HepG2 (cell line): ENCODE data around the gene SEC16A. TPM values are rescaled to one million over a fixed set of nuclear protein-coding genes. Genes with fewer than 3 reads are reported as not detected.

Experiments
- ARID3A ChIP-seq: IDR thresholded peaks from 2 replicates; pipeline ENCODE4 v1.6.1; 2012; ENCODE audit warnings: low read depth, low read length, improper control_type of control experiment
- CBX2 ChIP-seq, 2 experiments: fragments of 200-600 bp in 1 of 2; sonication (generic); formaldehyde crosslinking in 1 of 2; IDR thresholded peaks; 2 replicates each; pipeline versions ENCODE4 v1.7.0 to v1.8.1; 2018 to 2022; ENCODE audit warnings: low read depth in 2 of 2, low read length in 1 of 2, mild to moderate bottlenecking in 1 of 2, missing genetic modification reagents in 1 of 2
- CTCF ChIP-seq: sonication (generic); formaldehyde crosslinking; IDR thresholded peaks from 2 replicates; pipeline ENCODE4 v1.5.0; 2020; ENCODE audit warnings: mild to moderate bottlenecking, missing genetic modification reagents, moderate library complexity
- DMTF1 ChIP-seq: sonication (generic); formaldehyde crosslinking; IDR thresholded peaks from 2 replicates; pipeline ENCODE4 v1.4.0; 2020; ENCODE audit warnings: mild to moderate bottlenecking, missing genetic modification reagents
- DR1 ChIP-seq: sonication (generic); formaldehyde crosslinking; IDR thresholded peaks from 2 replicates; pipeline ENCODE4 v1.8.0; 2021; ENCODE audit warnings: mild to moderate bottlenecking, missing genetic modification reagents, inconsistent platforms
- HDAC1 ChIP-seq: sonication (generic); formaldehyde crosslinking; IDR thresholded peaks from 2 replicates; pipeline ENCODE4 v1.5.1; 2020; ENCODE audit warnings: mild to moderate bottlenecking, missing genetic modification reagents
- MIER3 ChIP-seq: IDR thresholded peaks from 2 replicates; pipeline ENCODE4 v1.6.1; 2016; ENCODE audit warnings: missing compliant biosample characterization, borderline replicate concordance
- RAD51 ChIP-seq: fragments of 450-650 bp; IDR thresholded peaks from 2 replicates; pipeline ENCODE4 v1.6.1; 2016; ENCODE audit warnings: borderline replicate concordance
- RXRA ChIP-seq: sonication (generic); formaldehyde crosslinking; IDR thresholded peaks from 2 replicates; pipeline ENCODE4 v1.5.1; 2020; ENCODE audit warnings: missing genetic modification reagents
- ZBTB1 ChIP-seq: sonication (generic); formaldehyde crosslinking; IDR thresholded peaks from 2 replicates; pipeline ENCODE4 v1.4.0; 2020; ENCODE audit warnings: missing genetic modification reagents, borderline replicate concordance
- ZEB1 ChIP-seq: IDR thresholded peaks from 2 replicates; pipeline ENCODE4 v1.6.1; 2012; ENCODE audit warnings: mild to moderate bottlenecking, low read depth, inconsistent platforms; ENCODE audit not compliant: insufficient replicate concordance
- ZKSCAN5 ChIP-seq: sonication (generic); formaldehyde crosslinking; IDR thresholded peaks from 2 replicates; pipeline ENCODE4 v1.5.1; 2020; ENCODE audit warnings: mild to moderate bottlenecking, missing genetic modification reagents
- ZMYM2 ChIP-seq: sonication (generic); formaldehyde crosslinking; IDR thresholded peaks from 2 replicates; pipeline ENCODE4 v1.8.0; 2022; ENCODE audit warnings: mild to moderate bottlenecking, missing genetic modification reagents
- ZMYM3 ChIP-seq: sonication (generic); formaldehyde crosslinking; IDR thresholded peaks from 2 replicates; pipeline ENCODE4 v1.5.1; 2020; ENCODE audit warnings: mild to moderate bottlenecking, missing genetic modification reagents
- ZNF296 ChIP-seq: sonication (generic); formaldehyde crosslinking; conservative IDR thresholded peaks from 2 replicates; pipeline ENCODE4 v1.5.0; 2020; ENCODE audit warnings: mild to moderate bottlenecking, missing genetic modification reagents
- ZNF484 ChIP-seq: sonication (generic); formaldehyde crosslinking; IDR thresholded peaks from 2 replicates; pipeline ENCODE4 v1.5.1; 2020; ENCODE audit warnings: mild to moderate bottlenecking, low read depth, missing genetic modification reagents, borderline replicate concordance
- ZNF740 ChIP-seq: sonication (generic); formaldehyde crosslinking; IDR thresholded peaks from 2 replicates; pipeline ENCODE4 v1.4.0; 2020; ENCODE audit warnings: missing genetic modification reagents
- ZNF83 ChIP-seq: sonication (generic); formaldehyde crosslinking; IDR thresholded peaks from 2 replicates; pipeline ENCODE4 v1.4.0; 2020; ENCODE audit warnings: missing genetic modification reagents, mild to moderate bottlenecking, borderline replicate concordance
- ZSCAN21 ChIP-seq: sonication (generic); formaldehyde crosslinking; IDR thresholded peaks from 2 replicates; pipeline ENCODE4 v1.8.0; 2022; ENCODE audit warnings: mild to moderate bottlenecking, missing genetic modification reagents, moderate library complexity, borderline replicate concordance
- ZSCAN5A ChIP-seq: sonication (generic); formaldehyde crosslinking; IDR thresholded peaks from 2 replicates; pipeline ENCODE4 v1.8.0; 2022; ENCODE audit warnings: mild to moderate bottlenecking, missing genetic modification reagents, borderline replicate concordance
- polyA plus RNA-seq, 8 experiments: library from polyadenylated mRNA; depleted of rRNA in 3 of 8; stranded (reverse) in 7 of 8; unstranded in 1 of 8; fragments of >200 nt; fragmentation: Illumina TruSeq in 4 of 8; extraction: Trizol in 4 of 8; gene quantifications; 2 replicates each; pipeline versions ENCODE4 v1.2.1 to v1.2.3, GENCODE V29; 2011 to 2016; ENCODE audit warnings: low read depth in 4 of 8, missing spikeins in 1 of 8, mixed read lengths in 1 of 8; ENCODE audit not compliant: insufficient read depth in 1 of 8
- total RNA-seq, 5 experiments: library from RNA; depleted of rRNA; stranded (reverse); fragments of >200 nt; fragmentation: Illumina TruSeq; extraction: Trizol; gene quantifications; 2 replicates each; pipeline ENCODE4 v1.2.3, GENCODE V29; 2016; ENCODE audit warnings: low read depth in 1 of 5

The SEC16A gene
- total and polyA plus RNA-seq, 2 of the 13 experiments (the other 11 are each of a cell fraction or from before 2014, with no cell fraction given) = 15.9 to 18.9 TPM

- 0 out of 2 replicates have a peak, but pooled peaks have one; percentile 5 for TF ChIP-seq DR1 (CRISPR knock-in tag)
- no peak for TF ChIP-seq ARID3A
- TF ChIP-seq ZMYM2 (CRISPR knock-in tag) = no peak
- TF ChIP-seq ZNF83 = no peak
- TF ChIP-seq ZNF740 (CRISPR knock-in tag) = no peak
- TF ChIP-seq ZKSCAN5 (CRISPR knock-in tag) = no peak
- TF ChIP-seq MIER3 (CRISPR knock-in tag) = no peak
- no peak for TF ChIP-seq ZMYM3 (CRISPR knock-in tag)
- TF ChIP-seq CBX2 (IDR thresholded peaks at IDR 0.05; ENCODE audit: low read depth, low read length) = no peak
- no peak for TF ChIP-seq CBX2 (CRISPR knock-in tag; IDR thresholded peaks at IDR 0.05; ENCODE audit: low read depth)
- no peak for TF ChIP-seq ZNF296 (CRISPR knock-in tag)
- TF ChIP-seq RXRA (CRISPR knock-in tag) = peak; percentile 47; the same call in 1 of the 2 replicates
- no peak for TF ChIP-seq ZNF484
- TF ChIP-seq ZSCAN5A (CRISPR knock-in tag) = no peak
- no peak for TF ChIP-seq HDAC1 (CRISPR knock-in tag)
- TF ChIP-seq DMTF1 (CRISPR knock-in tag) = no peak
- TF ChIP-seq ZBTB1 = no peak
- no peak for TF ChIP-seq ZEB1
- no peak for TF ChIP-seq CTCF (CRISPR knock-in tag)
- no peak for TF ChIP-seq RAD51
- TF ChIP-seq ZSCAN21 (CRISPR knock-in tag) = peak; percentile 29; the same call in 1 of the 2 replicates
Observed at GRCh38 chr9:136484153-136485048, 1.6 kb upstream of the SEC16A start (continued).
